ENCODE measurements around the gene FGF4.

The FGF4 gene

DNA sequence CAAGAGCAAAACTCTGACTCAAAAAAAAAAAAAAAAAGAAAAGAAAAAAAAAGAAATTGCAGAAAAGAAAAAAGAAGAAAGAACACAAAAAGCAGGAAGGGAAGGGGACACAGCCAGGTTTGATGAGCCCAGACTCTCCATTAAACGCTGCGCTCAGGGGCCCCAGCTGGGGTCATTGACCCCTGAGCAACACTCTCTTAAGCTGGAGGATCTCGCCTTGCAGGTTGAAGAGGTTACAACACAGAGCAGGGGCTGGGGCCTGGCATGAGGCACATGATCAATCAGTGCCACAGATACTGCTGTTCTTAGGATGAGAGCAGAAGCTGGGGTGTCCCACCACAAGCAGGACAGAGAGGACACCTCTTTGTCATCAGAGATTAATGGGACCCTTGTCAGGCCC is 36.3 kb upstream of the FGF4 start:
- Histone ChIP-seq H3K27me3 (peaks cover 57% of the 10 kb centered on the region), H3K27ac (no peak overlapping the region)

DNA sequence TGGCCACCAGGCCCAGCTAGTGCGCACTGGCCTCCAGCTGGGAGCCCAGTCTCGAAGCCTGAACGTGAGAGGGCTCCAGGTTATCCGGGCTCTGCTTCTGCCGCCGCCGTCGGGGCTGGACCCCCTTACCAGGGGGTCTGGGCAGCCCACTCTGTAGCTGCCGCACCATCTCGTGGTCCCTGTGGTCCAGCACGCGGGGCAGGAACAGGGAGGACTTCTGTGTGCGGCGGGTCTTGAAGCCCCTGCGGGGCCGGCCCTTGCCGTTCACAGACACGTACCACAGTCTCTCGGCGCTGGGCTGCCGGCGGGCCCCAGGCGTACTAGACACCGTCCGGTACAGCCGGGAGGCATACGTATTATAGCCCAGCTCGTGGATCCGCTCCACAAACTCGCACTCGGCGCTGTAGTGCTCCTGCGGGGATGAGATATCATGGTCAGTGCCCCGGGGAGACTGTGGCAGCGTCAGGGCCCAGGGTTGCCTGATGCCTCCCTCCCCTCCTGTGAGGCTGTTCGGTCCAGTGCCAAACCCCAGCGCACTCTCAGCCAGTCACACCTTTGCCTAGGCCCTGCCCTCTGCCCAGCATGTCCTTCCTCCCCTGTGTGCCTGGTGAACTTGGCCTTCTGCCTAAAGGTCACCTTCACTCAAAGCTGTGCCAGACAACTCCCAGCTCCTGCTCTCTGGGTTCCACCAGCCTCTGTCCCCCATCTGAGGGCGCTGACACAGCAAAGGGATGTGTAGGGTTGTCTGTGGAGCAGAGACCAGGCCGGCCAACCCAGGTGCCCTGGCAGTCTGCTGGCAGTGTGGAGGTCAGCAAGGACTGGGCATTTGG is 35.4 kb upstream of the FGF4 start:
- TF ChIP-seq, protein P1, sequence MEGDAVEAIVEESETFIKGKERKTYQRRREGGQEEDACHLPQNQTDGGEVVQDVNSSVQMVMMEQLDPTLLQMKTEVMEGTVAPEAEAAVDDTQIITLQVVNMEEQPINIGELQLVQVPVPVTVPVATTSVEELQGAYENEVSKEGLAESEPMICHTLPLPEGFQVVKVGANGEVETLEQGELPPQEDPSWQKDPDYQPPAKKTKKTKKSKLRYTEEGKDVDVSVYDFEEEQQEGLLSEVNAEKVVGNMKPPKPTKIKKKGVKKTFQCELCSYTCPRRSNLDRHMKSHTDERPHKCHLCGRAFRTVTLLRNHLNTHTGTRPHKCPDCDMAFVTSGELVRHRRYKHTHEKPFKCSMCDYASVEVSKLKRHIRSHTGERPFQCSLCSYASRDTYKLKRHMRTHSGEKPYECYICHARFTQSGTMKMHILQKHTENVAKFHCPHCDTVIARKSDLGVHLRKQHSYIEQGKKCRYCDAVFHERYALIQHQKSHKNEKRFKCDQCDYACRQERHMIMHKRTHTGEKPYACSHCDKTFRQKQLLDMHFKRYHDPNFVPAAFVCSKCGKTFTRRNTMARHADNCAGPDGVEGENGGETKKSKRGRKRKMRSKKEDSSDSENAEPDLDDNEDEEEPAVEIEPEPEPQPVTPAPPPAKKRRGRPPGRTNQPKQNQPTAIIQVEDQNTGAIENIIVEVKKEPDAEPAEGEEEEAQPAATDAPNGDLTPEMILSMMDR (IDR thresholded peaks at IDR 0.05), result no peak

More for the DNA sequence above, 36.3 kb upstream of the FGF4 start:
- Histone ChIP-seq H3K9me3 (no peaks in the 10 kb centered on the region), H3K36me3 (no peaks in the 10 kb centered on the region), H3K4me1 (ENCODE audit: control insufficient read depth in 1 of 2, insufficient read depth in 1 of 2, low read depth in 1 of 2, low read length in 1 of 2) (no peaks in the 10 kb centered on the region), H3K4me3 (ENCODE audit: low read depth in 1 of 2, low read length in 1 of 2) (no peak overlapping the region)
- TF ChIP-seq, protein P1 (IDR thresholded peaks at IDR 0.05), result no peak

DNA sequence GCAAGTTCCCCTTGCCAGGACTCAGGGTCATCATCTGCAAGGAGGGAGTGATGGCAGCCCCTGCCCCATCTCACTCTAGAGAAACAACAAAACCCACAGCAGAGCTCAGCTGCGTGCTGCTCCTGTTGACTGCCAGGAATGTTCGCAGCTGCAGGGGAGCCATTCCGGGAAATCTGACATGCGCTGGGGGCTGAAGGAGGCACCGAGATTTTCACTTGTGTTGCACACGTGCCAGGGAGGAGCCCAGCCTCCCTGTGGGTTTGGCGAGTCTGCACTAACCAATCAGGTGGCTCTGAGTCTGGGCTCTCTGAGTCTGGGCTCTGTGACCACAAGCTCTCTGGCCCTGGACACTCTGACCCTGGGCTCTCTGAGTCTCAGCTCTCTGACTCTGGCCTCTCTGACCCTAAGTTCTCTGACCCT is 33.5 kb upstream of the FGF4 start:
- H3K36me3 ChIP-seq, result no peaks in the 10 kb centered on the region
- no peaks in the 10 kb centered on the region for H3K9me3 ChIP-seq
- no peaks in the 10 kb centered on the region for H3K4me1 ChIP-seq (ENCODE audit: control insufficient read depth in 1 of 2, insufficient read depth in 1 of 2, low read depth in 1 of 2, low read length in 1 of 2)
- TF ChIP-seq, protein P1 (IDR thresholded peaks at IDR 0.05), result no peak
- H3K27ac ChIP-seq, result no peak overlapping the region
- peaks cover 33% of the 10 kb centered on the region for H3K27me3 ChIP-seq
- H3K4me3 ChIP-seq (ENCODE audit: low read depth in 1 of 2, low read length in 1 of 2), result no peak overlapping the region

More for the DNA sequence above, 35.4 kb upstream of the FGF4 start:
- no peaks in the 10 kb centered on the region for H3K9me3 ChIP-seq
- H3K27ac ChIP-seq, result no peak overlapping the region
- H3K27me3 ChIP-seq, result peaks cover 48% of the 10 kb centered on the region
- H3K36me3 ChIP-seq, result no peaks in the 10 kb centered on the region
- no peak overlapping the region for H3K4me3 ChIP-seq (ENCODE audit: low read depth in 1 of 2, low read length in 1 of 2)
- no peaks in the 10 kb centered on the region for H3K4me1 ChIP-seq (ENCODE audit: control insufficient read depth in 1 of 2, insufficient read depth in 1 of 2, low read depth in 1 of 2, low read length in 1 of 2)

DNA sequence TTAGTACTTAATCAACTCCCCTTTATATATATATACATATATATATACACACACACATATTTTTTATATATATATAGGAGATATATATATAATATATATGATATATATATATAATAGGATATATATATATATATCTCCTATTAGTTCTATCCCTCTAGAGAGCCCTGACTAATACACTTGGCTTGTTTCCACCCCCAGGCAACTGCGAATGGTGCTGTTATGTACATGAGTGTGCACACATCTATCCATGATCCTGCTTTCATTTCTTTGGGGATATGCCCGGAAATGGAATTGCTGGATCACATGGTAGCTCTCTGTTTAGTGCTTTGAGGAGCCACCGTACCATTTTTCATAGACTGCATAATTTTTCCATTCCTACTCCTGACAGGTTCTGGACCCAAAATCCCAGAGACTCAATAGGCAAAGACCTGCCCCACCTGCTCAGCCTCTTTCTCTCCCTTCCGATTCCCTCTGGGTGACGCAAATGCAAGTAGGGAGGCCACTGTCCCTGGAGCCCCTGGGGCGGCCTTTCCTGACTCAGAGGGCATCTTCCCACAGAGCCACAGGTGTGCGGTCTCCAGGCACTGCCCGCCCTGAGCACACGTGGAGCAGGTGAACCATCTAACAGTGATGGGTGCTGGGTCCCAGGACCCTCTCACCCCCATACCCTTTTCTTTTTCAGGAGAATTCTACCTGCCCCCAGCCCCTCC is 32.1 kb upstream of the FGF4 start:
- H3K9me3 ChIP-seq, result no peaks in the 10 kb centered on the region
- no peak overlapping the region for H3K4me3 ChIP-seq (ENCODE audit: low read depth in 1 of 2, low read length in 1 of 2)
- no peaks in the 10 kb centered on the region for H3K36me3 ChIP-seq
- no peak overlapping the region for H3K27ac ChIP-seq
- no peaks in the 10 kb centered on the region for H3K4me1 ChIP-seq (ENCODE audit: control insufficient read depth in 1 of 2, insufficient read depth in 1 of 2, low read depth in 1 of 2, low read length in 1 of 2)
- peaks cover 33% of the 10 kb centered on the region for H3K27me3 ChIP-seq
- TF ChIP-seq, protein P1 (IDR thresholded peaks at IDR 0.05), result no peak

DNA sequence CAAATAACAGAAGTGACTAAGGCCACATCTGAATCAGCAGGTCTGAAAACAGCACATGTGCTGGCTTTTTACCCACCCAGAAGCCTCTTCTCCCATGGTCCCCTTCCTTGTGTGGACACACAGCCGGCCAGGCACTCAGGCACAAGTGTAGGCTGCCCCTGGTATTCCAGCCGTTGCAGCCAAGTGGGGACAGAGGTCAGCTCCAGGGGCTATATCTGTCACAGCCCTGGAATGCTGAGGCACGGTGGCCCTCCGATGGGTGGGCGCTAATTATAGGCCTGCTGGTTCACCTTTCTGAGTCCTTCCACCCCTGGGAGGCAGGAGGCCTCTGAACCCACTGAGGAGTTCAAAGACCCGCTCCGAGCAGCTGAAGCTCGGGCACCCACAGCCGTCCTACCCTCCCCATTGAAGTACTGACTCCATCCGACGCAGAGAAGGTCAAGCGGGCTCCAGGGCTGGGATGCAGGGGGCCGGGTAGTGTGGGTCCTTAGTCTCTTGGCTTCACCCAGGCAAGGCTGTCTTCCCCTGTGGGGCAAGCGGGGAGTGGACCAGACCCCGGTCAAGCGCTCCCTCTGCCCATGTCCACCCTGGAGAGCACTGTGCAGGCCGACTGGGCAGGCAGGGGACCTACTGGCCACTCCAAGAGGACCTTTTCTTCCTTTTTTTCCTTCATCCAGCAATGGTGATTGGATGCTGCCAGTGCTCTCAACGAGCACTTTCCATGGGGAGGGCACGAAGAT is 29.8 kb upstream of the FGF4 start:
- TF ChIP-seq, protein P1 (IDR thresholded peaks at IDR 0.05), result no peak
- H3K27me3 ChIP-seq, result peaks cover 26% of the 10 kb centered on the region

More for the DNA sequence above, 29.8 kb upstream of the FGF4 start:
- H3K9me3 ChIP-seq, result no peaks in the 10 kb centered on the region
- H3K27ac ChIP-seq, result no peak overlapping the region
- H3K4me3 ChIP-seq (ENCODE audit: low read depth in 1 of 2, low read length in 1 of 2), result no peak overlapping the region
- no peaks in the 10 kb centered on the region for H3K4me1 ChIP-seq (ENCODE audit: control insufficient read depth in 1 of 2, insufficient read depth in 1 of 2, low read depth in 1 of 2, low read length in 1 of 2)
- H3K36me3 ChIP-seq, result no peaks in the 10 kb centered on the region
